HL-60 (cell line): ENCODE measurements around the gene TRIO.

Source experiments
- DNase-seq, 2 experiments: peaks; one replicate each; pipeline ENCODE4 v3.0.0-alpha.2; 2010 to 2020; ENCODE audit warnings: low read depth in 1 of 2, low spot score in 1 of 2
- H3K27ac ChIP-seq: fragments of 250-450 bp; sonication (Bioruptor Pico); replicated peaks from 2 replicates; pipeline ENCODE4 v1.5.1; 2020; ENCODE audit warnings: mild to moderate bottlenecking, moderate library complexity
- H3K27me3 ChIP-seq: fragments of 250-450 bp; sonication (Bioruptor Pico); 2 replicates; pipeline ENCODE4 v1.5.1; 2021; ENCODE audit warnings: mild to moderate bottlenecking, moderate library complexity; ENCODE audit not compliant: insufficient read depth, poor library complexity, severe bottlenecking
- H3K4me3 ChIP-seq: replicated peaks from 2 replicates; pipeline ENCODE4 v1.5.1; 2011; ENCODE audit warnings: mild to moderate bottlenecking, control low read depth, low read length; ENCODE audit not compliant: insufficient read depth
- CTCF ChIP-seq: IDR thresholded peaks from one replicate; pipeline ENCODE4 v1.5.1; 2011; ENCODE audit warnings: low read length, control low read depth, inconsistent platforms; ENCODE audit not compliant: insufficient read depth
- GABPA ChIP-seq: IDR thresholded peaks from 2 replicates; pipeline ENCODE4 v1.6.1; 2012; ENCODE audit warnings: low read depth
- POLR2AphosphoS5 ChIP-seq: IDR thresholded peaks from 2 replicates; pipeline ENCODE4 v1.6.1; 2012; ENCODE audit warnings: low read depth
- REST ChIP-seq: IDR thresholded peaks from 2 replicates; pipeline ENCODE4 v1.6.1; 2012; ENCODE audit warnings: low read depth; ENCODE audit not compliant: insufficient replicate concordance
- SPI1 ChIP-seq: IDR thresholded peaks from 2 replicates; pipeline ENCODE4 v1.6.1; 2012; ENCODE audit warnings: low read depth, mild to moderate bottlenecking, borderline replicate concordance

TRIO gene

GRCh38 chr5:14256026-14256690 is 113.0 kb downstream of the TRIO start:
- DNase-seq, result no peak
- H3K27me3 ChIP-seq, result no peaks in the 10 kb centered on the region
- no peak overlapping the region for H3K27ac ChIP-seq
- TF ChIP-seq POLR2AphosphoS5, result no peak
- no peak for TF ChIP-seq GABPA
- TF ChIP-seq REST, result no peak
- no peak for TF ChIP-seq SPI1
- no peak for TF ChIP-seq CTCF
- H3K4me3 ChIP-seq, result no peak overlapping the region

- no peaks in the 10 kb centered on the region for H3K27me3 ChIP-seq
- no peak overlapping the region for H3K27ac ChIP-seq
- TF ChIP-seq REST (no peak), GABPA (no peak), CTCF (no peak), POLR2AphosphoS5 (no peak), SPI1 (no peak)
- no peak overlapping the region for H3K4me3 ChIP-seq
- no peak for DNase-seq
These were observed 113.7 kb downstream of the TRIO start for GRCh38 chr5:14256756-14257393.

GRCh38 chr5:14257995-14258403 is 114.9 kb downstream of the TRIO start:
- Histone ChIP-seq H3K27me3 (no peaks in the 10 kb centered on the region), H3K4me3 (no peak overlapping the region), H3K27ac (no peak overlapping the region)
- TF ChIP-seq CTCF (no peak), SPI1 (no peak)
- no peak for DNase-seq

- no peak overlapping the region for H3K4me3 ChIP-seq
- H3K27ac ChIP-seq, result no peak overlapping the region
These were observed 115.7 kb downstream of the TRIO start for GRCh38 chr5:14258840-14259239.

More at GRCh38 chr5:14258840-14259239, 115.7 kb downstream of the TRIO start:
- no peaks in the 10 kb centered on the region for H3K27me3 ChIP-seq
- no peak for DNase-seq
- TF ChIP-seq CTCF, result no peak
